BJ (cell line): ENCODE results near the gene ZSCAN29. TPM values are rescaled to one million over a fixed set of nuclear protein-coding genes. Genes with fewer than 3 reads are reported as not detected.
"Not testable (repeated sequence)": the region's sequence is repeated elsewhere in the genome, so short reads cannot be mapped to it uniquely, and the experiment has no call there.

Source experiments
- CTCF ChIA-PET: fragments of 350-600 bp; formaldehyde crosslinking; extraction: SDS; loops from one replicate; lab custom pipeline; 2021; ENCODE audit warnings: antibody characterized with exemption, inconsistent platforms; lab: Yijun Ruan, JAX
- POLR2A ChIA-PET: fragments of 300-600 bp; sonication (Branson Sonifier 250); formaldehyde crosslinking; extraction: SDS; loops from one replicate; lab custom pipeline; 2021; ENCODE audit warnings: antibody characterized with exemption; lab: Charles Lee
- DNase-seq: peaks from one replicate; pipeline ENCODE4 v3.0.0-alpha.2; 2011; ENCODE audit warnings: low read depth
- H3K27me3 ChIP-seq: 2 replicates; pipeline ENCODE4 v1.6.0; 2011; ENCODE audit warnings: low read length; ENCODE audit not compliant: control insufficient read depth, insufficient read depth
- H3K36me3 ChIP-seq: 2 replicates; pipeline ENCODE4 v1.5.1; 2011; ENCODE audit warnings: low read length; ENCODE audit not compliant: control insufficient read depth, insufficient read depth
- H3K4me3 ChIP-seq: 2 replicates; pipeline ENCODE4 v1.5.1; 2011; ENCODE audit warnings: low read depth, mild to moderate bottlenecking, control low read depth, low read length
- polyA plus RNA-seq: library from polyadenylated mRNA; depleted of rRNA; stranded (reverse); fragments of >200 nt; gene quantifications from 2 replicates; pipeline ENCODE4 v1.2.3, GENCODE V29; 2011
- TF ChIP-seq, protein P1 (sequence below): IDR thresholded peaks from 2 replicates; pipeline ENCODE4 v1.5.1; 2011; ENCODE audit warnings: low read depth, mild to moderate bottlenecking, control low read depth, inconsistent platforms, low read length, moderate library complexity; ENCODE audit not compliant: insufficient read depth

The ZSCAN29 gene
- polyA plus RNA-seq, 1 experiment = 6.4 TPM

DNA sequence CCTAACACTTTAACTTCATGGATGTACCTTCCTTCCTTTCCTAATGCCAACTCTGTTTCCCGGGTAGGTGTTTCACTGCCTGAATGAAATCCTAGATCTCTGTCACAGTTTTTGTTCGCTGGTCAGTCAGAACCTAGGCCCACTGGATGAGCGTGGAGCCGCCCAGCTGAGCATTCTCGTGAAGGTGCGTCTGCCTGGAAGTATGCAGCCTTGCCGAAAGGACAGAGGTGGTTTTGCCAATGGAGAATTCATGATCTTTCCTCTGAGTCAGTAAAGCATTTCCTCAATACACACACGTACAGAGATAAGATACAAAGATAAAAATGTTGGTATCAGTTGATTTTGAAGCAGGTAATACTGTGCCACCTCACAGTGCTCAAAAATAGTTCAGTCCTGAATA is 32.8 kb upstream of the ZSCAN29 start:
- H3K4me3 ChIP-seq = no peak overlapping the region
- H3K27me3 ChIP-seq = no peaks in the 10 kb centered on the region
- DNase-seq = no peak
- POLR2A ChIA-PET = no interaction called here
- H3K36me3 ChIP-seq = peaks cover 15% of the 10 kb centered on the region
- CTCF ChIA-PET = interaction anchor here (1.3 kb wide), 1 partner anchor 28 kb away, joined by 5 read pairs; no protein-coding TSS in a partner anchor
- TF ChIP-seq, protein P1, sequence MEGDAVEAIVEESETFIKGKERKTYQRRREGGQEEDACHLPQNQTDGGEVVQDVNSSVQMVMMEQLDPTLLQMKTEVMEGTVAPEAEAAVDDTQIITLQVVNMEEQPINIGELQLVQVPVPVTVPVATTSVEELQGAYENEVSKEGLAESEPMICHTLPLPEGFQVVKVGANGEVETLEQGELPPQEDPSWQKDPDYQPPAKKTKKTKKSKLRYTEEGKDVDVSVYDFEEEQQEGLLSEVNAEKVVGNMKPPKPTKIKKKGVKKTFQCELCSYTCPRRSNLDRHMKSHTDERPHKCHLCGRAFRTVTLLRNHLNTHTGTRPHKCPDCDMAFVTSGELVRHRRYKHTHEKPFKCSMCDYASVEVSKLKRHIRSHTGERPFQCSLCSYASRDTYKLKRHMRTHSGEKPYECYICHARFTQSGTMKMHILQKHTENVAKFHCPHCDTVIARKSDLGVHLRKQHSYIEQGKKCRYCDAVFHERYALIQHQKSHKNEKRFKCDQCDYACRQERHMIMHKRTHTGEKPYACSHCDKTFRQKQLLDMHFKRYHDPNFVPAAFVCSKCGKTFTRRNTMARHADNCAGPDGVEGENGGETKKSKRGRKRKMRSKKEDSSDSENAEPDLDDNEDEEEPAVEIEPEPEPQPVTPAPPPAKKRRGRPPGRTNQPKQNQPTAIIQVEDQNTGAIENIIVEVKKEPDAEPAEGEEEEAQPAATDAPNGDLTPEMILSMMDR = no peak

DNA sequence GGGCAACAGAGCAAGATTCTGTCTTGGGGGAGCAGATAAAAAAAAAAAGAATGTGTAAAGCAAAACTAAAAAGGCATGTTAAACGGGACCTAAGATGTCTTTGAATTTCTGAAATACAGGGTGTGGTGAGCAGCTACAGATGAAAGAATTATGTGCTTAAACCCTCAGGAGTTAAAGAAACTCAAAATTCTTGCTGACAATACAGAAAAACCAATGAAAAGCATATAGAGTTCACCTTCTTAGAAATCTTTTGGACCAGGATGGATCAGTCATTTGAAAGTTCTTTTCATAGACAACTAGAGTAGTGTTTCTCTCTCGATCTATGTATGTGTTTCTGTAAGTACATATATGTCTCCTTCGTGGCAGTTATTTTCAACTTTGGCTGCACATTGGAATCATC is 31.4 kb upstream of the ZSCAN29 start:
- Histone ChIP-seq H3K27me3 (no peaks in the 10 kb centered on the region), H3K36me3 (peaks cover 8% of the 10 kb centered on the region), H3K4me3 (no peak overlapping the region)
- TF ChIP-seq, protein P1 = no peak
- POLR2A ChIA-PET = no interaction called here
- DNase-seq = no peak
- CTCF ChIA-PET = interaction anchor here (1.3 kb wide), 1 partner anchor 27 kb away, joined by 5 read pairs; no protein-coding TSS in a partner anchor

DNA sequence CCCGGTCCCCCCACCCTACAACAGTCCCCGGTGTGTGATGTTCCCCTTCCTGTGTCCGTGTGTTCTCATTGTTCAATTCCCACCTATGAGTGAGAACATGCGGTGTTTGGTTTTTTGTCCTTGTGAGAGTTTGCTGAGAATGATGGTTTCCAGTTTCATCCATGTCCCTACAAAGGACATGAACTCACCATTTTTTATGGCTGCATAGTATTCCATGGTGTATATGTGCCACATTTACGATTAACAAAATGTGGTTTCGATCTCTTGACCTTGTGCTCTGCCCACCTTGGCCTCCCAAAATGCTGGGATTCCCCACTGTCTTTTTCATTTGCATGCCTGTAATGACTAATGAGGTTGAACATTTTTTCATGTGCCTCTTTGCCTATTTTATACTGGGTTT is 22.7 kb upstream of the ZSCAN29 start:
- CTCF ChIA-PET, H3K4me3 ChIP-seq, DNase-seq, POLR2A ChIA-PET, H3K27me3 ChIP-seq, H3K36me3 ChIP-seq: not testable (repeated sequence)

DNA sequence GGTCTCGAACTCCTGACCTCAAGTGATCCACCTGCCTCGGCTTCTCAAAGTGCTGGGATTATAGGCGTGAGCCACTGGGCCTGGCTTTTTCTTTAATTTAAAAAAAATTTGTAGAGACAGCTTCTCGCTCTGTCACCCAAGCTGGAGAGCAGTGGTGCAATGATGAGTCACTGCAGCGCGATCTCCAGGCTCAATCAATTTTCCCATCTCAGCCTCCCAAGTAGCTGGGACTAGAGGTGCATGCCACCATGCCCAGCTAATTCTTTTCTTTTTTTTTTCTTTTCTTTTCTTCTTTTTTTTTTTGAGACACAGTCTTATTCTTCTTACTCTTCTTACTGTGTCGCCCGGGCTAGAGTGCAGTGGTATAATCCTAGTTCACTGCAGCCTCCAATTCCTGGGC is 19.9 kb upstream of the ZSCAN29 start:
- peaks cover 8% of the 10 kb centered on the region for H3K36me3 ChIP-seq
- TF ChIP-seq, protein P1 = no peak
- ChIA-PET POLR2A (no interaction called here), CTCF (interaction anchor here (0.9 to 2.7 kb wide), 3 partner anchors 12 to 38 kb away, joined by 3 to 10 read pairs (median 4); no protein-coding TSS in a partner anchor)
- H3K4me3 ChIP-seq = no peak overlapping the region
- no peaks in the 10 kb centered on the region for H3K27me3 ChIP-seq
- no peak for DNase-seq

DNA sequence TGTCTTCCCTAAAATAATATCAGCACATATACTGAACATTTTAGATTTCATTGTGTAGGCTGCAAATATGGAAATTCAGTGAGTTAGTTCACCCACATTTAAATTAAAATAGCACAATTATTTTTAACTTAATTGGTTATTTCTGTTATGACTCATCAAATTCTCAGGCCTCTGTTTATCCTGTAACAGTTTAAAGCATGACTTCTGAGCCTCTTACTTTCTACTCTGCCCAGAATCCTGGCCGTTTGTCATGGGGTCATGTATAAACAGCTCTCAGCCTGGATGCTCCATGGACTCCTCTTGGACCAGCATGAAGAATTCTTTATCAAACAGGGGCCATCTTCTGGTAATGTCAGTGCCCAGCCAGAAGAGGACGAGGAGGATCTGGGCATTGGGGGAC is 12.2 kb upstream of the ZSCAN29 start:
- TF ChIP-seq, protein P1 = no peak
- DNase-seq = no peak
- peaks cover 8% of the 10 kb centered on the region for H3K36me3 ChIP-seq
- no peak overlapping the region for H3K4me3 ChIP-seq
- ChIA-PET CTCF (no interaction called here), POLR2A (no interaction called here)
- no peaks in the 10 kb centered on the region for H3K27me3 ChIP-seq

DNA sequence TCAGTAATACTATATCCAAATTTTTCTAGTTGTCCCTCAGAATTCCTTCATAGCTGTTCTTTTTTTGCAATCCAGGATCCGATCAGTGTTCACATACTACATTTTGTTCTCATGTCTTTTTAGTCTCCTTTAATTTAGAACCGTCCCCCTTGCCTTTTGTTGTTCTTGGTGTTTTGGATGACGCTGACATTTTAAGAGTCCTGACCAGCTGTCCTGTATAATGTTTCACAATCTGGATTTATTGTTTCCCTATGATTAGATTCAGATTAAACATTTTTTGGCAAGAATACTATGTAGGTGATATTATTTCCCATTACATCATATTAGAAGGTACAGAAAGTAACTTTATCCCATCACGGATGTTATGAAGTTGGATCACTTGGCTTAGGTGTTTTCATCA is 11.5 kb upstream of the ZSCAN29 start:
- POLR2A ChIA-PET = no interaction called here
- no peak for DNase-seq
- CTCF ChIA-PET = no interaction called here

More for the DNA sequence above, 11.5 kb upstream of the ZSCAN29 start:
- Histone ChIP-seq H3K27me3 (no peaks in the 10 kb centered on the region), H3K36me3 (peaks cover 5% of the 10 kb centered on the region), H3K4me3 (no peak overlapping the region)
- TF ChIP-seq, protein P1 = no peak
